RKO (cell line): Measurements from ENCODE around the gene AFP.

Source experiments
- DNase-seq: peaks from one replicate; pipeline ENCODE4 v3.0.0-alpha.2; 2016; ENCODE audit warnings: low spot score

Gene AFP

DNA sequence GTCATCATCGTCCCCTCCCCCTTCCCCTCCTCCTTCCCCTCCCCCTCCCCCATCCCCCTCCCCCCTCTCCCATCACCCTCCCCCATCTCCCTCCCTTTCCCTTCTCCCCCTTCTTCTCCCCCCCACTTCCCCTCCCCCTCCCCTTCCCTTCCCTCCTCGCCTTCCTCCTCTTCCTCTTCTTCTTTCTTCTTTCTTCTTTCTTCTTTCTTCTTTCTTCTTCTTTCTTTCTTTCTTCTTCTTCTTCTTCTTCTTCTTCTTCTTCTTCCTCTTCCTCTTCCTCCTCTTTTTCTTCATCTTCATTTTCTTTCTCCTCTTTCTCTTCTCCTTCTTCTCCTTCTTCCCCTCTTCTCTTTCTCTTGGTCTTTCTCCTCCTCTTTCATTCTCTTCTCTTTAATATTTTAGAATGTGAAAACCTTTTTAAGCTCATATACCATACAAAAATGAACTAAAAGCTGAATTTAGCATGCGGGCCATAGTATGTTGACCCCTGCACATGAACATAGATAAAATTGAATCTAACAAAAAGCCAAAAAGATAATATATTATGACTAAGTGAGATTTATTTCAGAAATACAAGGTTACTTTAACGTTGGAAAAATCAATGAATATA is 25.0 kb downstream of the AFP start:
- no peak for DNase-seq

DNA sequence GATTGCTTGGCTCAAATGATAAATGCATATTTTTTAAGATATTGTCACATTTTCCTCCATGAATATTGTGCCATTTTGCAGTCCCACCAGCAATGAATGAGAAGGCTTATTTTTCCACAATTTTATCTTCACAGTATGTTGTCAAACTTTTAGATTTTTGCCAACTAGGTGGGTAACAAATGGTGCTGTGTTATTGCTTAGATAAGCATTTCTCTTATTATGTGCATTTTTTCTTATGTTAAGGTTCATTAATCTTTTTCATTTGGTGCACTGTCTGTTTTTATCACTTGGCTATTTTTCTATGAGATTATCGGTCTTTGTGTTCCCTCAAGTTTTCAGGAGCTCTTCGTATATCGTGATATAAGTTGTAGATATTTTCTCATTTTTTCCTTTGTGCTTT is 32.1 kb downstream of the AFP start:
- no peak for DNase-seq

DNA sequence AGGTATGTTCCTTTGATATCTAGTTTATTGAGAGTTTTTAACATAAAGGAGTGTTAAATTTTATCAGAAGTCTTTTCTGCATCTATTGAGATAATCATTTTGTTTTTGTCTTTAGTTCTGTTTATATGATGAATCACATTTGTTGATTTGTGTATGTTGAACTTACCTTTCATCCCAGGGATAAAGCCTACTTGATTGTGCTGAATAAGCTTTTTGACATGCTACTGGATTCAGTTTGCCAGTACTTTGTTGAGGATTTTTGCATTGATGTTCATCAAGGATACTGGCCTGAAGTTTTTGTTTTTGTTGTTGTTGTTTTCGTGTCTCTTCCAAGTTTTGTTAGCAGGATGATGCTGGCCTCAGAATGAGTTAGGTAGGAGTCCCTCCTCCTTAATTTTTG is 34.7 kb downstream of the AFP start:
- no peak for DNase-seq

DNA sequence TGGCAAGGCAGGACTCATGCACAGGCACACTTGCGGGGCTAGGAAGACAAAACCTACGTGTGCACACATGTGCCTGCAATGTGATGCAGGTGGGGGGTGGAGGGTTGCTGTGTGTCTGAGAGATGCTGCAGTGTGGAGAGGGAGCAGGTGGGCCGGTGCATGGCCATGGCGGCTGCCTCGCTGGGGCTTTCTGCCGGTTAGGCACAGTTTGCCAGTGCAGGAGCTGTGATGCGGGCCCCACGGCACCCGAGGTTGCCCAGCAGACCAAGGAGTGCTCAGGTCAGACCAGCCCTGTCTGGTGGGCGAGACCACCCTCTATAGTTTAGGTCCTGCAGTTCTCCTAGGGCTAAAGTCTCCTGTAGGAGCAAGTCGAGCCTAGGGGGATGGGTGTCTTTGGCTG is 41.2 kb downstream of the AFP start:
- DNase-seq: no peak

DNA sequence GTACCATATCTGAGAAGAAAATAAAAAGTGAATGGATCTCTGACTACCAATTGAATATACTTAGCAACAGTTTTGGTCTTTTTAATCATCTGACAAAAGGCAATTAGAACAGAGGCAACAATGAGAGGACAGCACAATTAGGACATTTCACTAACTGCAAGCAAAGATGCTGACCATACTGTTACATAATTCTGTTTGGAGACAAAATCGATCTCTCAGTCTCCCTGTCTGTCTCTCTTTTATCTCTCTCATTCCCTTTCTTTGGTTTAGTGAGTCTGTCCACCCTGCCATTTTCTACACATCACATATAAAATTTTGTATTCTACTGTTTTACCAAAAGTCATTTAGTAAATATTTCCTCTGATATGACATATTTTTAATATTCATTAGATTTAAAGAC is 43.3 kb downstream of the AFP start:
- no peak for DNase-seq

DNA sequence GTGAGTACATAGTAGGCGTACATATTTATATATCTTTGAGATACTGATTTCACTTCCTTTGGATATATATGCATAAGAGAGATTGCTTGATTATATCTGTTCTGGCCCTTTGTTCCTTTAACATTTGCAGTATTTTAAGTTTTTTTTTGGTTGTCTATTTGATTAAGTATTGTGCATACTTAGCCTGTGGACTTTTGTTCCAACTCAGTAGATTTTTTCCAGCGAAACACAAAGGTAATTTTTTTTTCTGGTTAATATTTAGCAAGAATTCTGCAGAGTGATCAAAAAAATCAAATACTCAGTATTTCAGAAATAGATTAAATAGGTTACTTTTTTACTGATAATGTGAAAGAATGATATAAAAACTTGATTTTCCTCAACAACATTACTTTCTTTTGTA is 45.3 kb downstream of the AFP start, which contains the start of gene AFM:
TSS of gene AFM (plus strand) at position 388 of the 400 bp plus-strand sequence. CDS start 31 bp downstream, outside the sequence.
- no peak for DNase-seq

DNA sequence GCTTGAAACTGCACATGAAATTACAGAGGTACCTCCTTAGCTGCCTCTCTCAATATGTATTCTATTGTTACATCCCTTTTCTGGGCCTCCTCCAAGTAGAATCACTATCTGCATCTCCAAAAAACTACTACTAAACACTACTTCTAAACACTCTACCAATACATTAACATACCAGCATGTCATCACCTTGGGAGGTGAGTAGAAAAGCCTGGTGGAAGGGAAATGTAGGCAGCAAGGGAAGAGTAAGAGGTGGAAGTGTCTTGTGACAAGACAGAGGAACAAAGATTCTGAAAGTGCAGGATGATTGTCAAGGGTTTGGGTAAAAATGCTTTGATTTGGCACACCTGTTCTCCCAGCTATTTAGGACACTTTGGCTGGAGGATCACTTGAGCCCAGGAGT is 49.1 kb downstream of the AFP start:
- no peak for DNase-seq

DNA sequence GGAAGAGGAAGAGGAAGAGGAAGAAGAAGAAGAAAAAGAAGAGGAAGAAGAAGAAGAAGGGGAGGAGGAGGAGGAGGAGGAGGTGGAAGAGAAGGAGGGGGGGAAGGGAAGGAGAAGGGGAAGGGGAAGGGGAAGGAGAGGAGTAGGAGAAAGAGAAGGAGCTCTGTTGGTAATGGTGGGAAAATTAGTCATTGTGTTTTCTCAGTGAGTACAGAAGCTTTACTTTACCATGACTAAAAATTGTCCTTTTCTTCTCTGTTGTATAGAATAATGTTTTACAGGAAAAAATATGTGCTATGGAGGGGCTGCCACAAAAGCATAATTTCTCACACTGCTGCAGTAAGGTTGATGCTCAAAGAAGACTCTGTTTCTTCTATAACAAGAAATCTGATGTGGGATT is 49.6 kb downstream of the AFP start:
- DNase-seq: no peak

DNA sequence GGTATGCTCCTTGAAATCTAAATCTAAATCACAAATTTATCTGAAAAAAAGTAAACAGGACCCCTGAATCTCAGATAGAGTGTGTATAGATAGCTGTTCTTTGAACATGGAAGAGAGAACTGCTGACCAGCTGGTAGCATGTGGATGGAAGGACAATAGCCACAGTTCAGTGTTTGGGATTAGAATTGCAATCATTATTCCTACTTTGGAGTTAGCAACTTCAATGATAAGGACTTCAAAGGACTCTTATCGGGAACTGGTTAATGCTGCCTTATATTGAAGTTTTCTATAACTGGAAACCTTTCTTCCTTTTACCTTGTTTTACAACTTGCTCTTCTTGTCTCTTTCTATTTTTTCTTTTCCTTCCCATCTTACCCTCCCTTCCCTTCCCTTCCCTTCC is 50.5 kb downstream of the AFP start:
- no peak for DNase-seq

DNA sequence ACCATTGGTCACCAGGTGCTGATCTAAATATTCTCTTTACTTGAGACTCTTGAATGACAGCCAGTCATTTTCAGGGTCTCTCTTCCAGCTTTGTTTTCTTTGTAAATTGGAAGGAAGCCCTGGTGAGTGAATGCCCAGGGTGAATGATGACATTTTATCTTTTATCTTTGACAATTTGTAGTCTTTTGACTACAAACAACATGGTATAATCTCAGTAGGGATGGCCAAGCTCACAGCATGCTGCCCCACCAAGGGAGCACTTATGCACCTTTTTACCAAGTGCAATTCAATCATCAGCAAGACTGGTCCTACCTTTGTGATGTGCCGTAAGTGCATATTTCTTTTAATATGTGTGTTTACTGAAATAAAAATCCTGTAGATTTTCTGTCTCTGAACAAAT is 51.2 kb downstream of the AFP start:
- no peak for DNase-seq

DNA sequence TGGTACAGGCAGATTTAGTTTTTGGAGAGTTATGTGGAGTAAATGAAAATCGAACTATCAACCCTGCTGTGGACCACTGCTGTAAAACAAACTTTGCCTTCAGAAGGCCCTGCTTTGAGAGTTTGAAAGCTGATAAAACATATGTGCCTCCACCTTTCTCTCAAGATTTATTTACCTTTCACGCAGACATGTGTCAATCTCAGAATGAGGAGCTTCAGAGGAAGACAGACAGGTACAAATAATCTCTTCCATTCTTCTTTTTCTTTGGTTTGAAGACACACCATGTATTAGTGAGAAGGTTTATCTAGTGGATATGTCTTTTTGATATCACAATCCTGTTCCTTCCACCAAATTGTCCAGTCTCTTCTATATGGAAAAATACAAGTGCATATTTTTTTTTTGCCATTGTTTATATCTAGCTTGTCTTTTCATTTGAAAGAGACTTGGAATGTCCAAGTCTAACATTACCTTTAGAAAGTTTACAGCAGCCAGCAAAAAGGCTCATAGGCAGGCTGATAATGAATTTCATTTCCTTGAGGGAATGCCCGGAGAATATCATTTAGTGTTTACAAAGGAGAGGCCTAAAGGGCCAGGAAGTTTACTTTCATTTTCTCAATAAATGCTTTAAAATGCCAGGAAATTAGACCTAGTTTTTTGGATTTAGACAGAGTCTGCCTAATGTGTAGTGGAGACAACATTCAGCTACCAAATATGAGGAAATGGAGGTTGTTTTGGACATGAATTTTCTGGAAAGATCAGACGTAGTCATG is 64.2 kb downstream of the AFP start:
- no peak for DNase-seq

DNA sequence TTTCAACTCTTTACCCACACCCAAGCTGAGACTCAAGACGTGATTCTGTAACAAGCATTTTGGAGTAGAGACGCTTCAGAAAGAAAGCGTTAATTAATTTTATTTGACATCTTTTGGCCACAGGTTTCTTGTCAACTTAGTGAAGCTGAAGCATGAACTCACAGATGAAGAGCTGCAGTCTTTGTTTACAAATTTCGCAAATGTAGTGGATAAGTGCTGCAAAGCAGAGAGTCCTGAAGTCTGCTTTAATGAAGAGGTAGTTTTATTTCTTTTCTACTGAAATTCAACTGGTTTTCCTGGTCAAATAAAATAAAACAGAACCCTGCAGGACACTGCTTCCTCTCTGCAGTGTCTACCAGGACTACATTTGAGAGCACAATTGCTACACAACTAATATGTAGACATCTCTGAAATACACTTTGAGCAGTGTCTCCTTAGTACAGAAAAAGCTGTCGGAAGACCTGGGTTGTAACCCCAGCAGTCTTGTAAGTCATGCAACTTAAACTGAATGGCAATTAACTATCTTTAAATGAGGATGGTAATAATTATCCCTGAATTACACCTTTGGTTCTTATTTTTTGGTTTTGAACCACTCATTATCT is 65.7 kb downstream of the AFP start:
- no peak for DNase-seq

DNA sequence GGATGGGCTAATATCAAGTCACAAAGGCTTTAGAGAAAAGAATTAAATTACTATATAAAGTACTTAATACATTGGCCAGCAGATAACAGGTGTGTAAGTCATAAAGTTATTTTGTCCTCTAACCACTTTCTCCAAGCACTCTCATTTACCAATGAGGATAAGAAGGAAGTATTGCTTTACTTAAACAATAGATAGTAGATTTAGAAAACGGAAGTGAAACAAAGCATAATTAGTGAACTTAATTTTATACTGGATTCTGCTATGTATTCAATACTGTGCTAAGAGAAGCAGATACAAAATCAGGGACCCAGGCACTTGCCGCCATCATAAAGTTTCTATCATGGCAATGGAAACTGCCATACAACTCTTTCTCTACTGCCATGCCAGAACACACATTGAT is 69.5 kb downstream of the AFP start:
- no peak for DNase-seq
